Progenitor cell of endocrine pancreas (in vitro differentiated cells): Measurements from ENCODE around the gene DIMT1. TPM values are rescaled to one million over a fixed set of nuclear protein-coding genes. Genes with fewer than 3 reads are reported as not detected.
A peak's percentile ranks its signal among the peaks of the same experiment; 100 is the strongest.

Source experiments
- DNase-seq: peaks from one replicate; pipeline ENCODE4 v3.0.0; 2021; ENCODE audit warnings: low spot score; ENCODE audit not compliant: unreplicated experiment
- H3K27ac Mint-ChIP-seq: 2 replicates; pipeline ENCODE4 v1.8.0; 2021; ENCODE audit warnings: mild to moderate bottlenecking, moderate library complexity, mixed read lengths
- H3K27me3 Mint-ChIP-seq: 2 replicates; pipeline ENCODE4 v1.8.0; 2021; ENCODE audit warnings: mixed read lengths
- H3K36me3 Mint-ChIP-seq: 2 replicates; pipeline ENCODE4 v1.8.0; 2022; ENCODE audit warnings: mixed read lengths; ENCODE audit not compliant: insufficient read depth
- H3K4me1 Mint-ChIP-seq: 2 replicates; pipeline ENCODE4 v1.8.0; 2021; ENCODE audit warnings: low read depth, mixed read lengths
- H3K4me3 Mint-ChIP-seq: 2 replicates; pipeline ENCODE4 v1.8.0; 2021; ENCODE audit warnings: low read depth, mild to moderate bottlenecking, moderate library complexity, mixed read lengths
- H3K9me3 Mint-ChIP-seq: 2 replicates; pipeline ENCODE4 v1.8.0; 2021; ENCODE audit warnings: low read depth, mixed read lengths
- total RNA-seq: library from RNA; stranded (reverse); gene quantifications from 2 replicates; pipeline ENCODE4 v1.2.1, GENCODE V29; 2021
- TF ChIP-seq, protein P1 (sequence below): fragments of 200-600 bp; sonication (generic); IDR thresholded peaks from one replicate; pipeline ENCODE4 v1.5.0; 2021; ENCODE audit warnings: antibody characterized with exemption, mild to moderate bottlenecking; ENCODE audit not compliant: unreplicated experiment

The DIMT1 gene
- total RNA-seq, 1 donor from 2014 or later: 18.6 TPM

DNA sequence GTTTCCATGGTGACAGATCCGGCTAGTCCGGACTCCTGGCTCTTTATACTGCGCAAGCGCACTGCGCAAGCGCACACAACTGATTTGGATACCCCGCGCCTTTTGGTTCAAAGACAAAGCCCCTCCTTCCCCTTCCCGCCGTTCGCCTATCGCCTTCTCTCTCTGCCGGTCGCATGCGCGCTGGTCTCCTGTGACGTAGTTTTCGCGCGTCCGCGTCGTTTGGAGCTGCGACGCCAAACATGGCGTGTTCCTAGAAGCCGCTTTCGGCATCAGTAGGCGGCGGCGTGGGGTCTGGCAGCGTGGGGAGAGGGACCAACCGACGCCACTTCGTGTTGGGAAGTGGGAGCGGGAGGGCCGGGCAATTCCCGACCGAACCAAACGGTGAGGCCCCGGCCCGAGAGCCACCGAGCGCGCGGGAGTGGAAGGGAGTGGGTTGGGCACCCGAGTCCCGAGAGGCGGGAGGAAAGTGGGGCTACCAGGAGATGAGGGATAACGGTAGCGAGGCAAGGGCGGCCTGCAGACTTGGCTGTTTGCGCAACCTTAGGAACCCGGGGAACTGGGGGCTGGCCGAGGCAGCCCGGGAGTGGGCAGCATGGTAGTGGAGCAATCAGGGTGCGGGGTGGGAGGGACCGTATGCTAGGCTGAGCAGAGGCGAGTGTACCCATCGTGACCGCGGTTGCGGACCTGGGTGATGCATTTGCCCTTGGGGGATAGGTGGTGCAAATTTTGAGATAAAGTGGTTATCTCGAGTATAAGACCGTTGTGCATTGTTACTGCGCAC, 9.0 kb upstream of the DIMT1 start, which contains the start of gene IPO11:
Gene IPO11 (plus strand): TSS at position 215 of the 781 bp plus-strand sequence. CDS start 24,517 bp downstream, outside the sequence.
- H3K4me3 Mint-ChIP-seq: peak within 1 kb of the TSS; percentile 95
- no peaks in the 10 kb centered on the region for H3K36me3 Mint-ChIP-seq

DNA sequence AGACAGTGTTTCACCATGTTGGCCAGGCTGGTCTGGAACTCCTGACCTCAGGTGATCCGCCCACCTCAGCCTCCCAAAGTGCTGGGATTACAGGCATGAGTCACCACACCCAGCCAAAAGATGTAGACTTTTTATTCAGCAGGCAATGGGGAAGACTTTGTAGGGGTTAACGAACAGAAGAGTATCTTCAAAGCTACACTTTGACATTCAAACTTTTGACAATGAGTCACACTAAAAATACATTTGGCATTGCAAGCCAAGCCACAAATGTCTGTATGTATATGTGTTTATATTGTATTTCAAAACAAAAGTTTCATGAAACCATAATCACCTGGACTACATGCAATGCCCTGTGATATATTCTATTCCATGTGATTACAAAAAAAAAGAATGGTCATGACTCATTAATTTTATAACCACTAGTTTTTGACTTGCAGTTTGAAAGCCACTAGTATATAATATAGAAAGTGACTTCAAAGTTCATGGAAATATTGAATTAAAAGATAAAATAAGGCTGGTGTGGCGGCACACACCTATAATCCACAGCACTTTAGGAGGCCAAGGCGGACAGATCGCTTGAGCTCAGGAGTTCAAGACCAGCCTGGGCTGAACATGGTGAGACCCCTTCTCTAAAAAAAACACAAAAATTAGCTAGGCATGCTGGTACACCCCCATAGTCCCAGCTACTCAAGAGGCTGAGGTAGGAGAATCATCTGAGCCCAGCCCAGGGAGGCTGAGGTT, 8.3 kb downstream of the DIMT1 start:
- DNase-seq: no peak
- no peaks in the 10 kb centered on the region for H3K4me1 Mint-ChIP-seq
- H3K27ac Mint-ChIP-seq: peak overlapping the region; percentile 20
- H3K36me3 Mint-ChIP-seq: peaks cover 21% of the 10 kb centered on the region
- TF ChIP-seq, protein P1, sequence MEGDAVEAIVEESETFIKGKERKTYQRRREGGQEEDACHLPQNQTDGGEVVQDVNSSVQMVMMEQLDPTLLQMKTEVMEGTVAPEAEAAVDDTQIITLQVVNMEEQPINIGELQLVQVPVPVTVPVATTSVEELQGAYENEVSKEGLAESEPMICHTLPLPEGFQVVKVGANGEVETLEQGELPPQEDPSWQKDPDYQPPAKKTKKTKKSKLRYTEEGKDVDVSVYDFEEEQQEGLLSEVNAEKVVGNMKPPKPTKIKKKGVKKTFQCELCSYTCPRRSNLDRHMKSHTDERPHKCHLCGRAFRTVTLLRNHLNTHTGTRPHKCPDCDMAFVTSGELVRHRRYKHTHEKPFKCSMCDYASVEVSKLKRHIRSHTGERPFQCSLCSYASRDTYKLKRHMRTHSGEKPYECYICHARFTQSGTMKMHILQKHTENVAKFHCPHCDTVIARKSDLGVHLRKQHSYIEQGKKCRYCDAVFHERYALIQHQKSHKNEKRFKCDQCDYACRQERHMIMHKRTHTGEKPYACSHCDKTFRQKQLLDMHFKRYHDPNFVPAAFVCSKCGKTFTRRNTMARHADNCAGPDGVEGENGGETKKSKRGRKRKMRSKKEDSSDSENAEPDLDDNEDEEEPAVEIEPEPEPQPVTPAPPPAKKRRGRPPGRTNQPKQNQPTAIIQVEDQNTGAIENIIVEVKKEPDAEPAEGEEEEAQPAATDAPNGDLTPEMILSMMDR: no peak
- no peak overlapping the region for H3K4me3 Mint-ChIP-seq
- no peaks in the 10 kb centered on the region for H3K27me3 Mint-ChIP-seq
- H3K9me3 Mint-ChIP-seq: no peaks in the 10 kb centered on the region

More for the DNA sequence above, 9.0 kb upstream of the DIMT1 start, which contains the start of gene IPO11:
- peaks cover 8% of the 10 kb centered on the region for H3K4me1 Mint-ChIP-seq
- peak; percentile 96 for DNase-seq
- TF ChIP-seq, protein P1: no peak
- no peaks in the 10 kb centered on the region for H3K27me3 Mint-ChIP-seq
- H3K9me3 Mint-ChIP-seq: no peaks in the 10 kb centered on the region
- peak within 1 kb of the TSS; percentile 92 for H3K27ac Mint-ChIP-seq

DNA sequence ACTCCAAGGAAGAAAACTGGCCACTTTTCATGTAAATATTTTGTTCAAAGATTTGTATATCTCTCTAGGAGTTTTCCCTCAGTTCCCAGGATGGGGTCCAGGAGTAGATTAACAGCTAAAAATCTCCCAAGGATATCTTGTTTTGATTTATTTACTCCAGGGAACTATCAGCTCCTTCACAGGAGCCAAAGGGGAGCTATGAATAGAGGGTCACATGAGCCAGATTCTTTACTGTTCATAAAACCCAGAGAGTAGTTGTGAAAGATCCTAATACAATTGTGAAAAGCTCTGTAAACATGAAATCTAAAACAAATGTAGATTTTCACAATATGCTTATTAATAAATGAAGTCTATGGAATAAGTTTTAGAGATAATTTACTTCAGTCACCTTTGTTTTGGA, 16.9 kb downstream of the DIMT1 start:
- no peak for DNase-seq
- no peak overlapping the region for H3K27ac Mint-ChIP-seq
- no peaks in the 10 kb centered on the region for H3K9me3 Mint-ChIP-seq
- H3K4me3 Mint-ChIP-seq: no peak overlapping the region
- TF ChIP-seq, protein P1: no peak
- no peaks in the 10 kb centered on the region for H3K27me3 Mint-ChIP-seq
- no peaks in the 10 kb centered on the region for H3K4me1 Mint-ChIP-seq
- peaks cover 13% of the 10 kb centered on the region for H3K36me3 Mint-ChIP-seq

GRCh38 chr5:62385816-62386400, 17.8 kb downstream of the DIMT1 start:
- Mint-ChIP-seq H3K9me3 (no peaks in the 10 kb centered on the region), H3K27me3 (no peaks in the 10 kb centered on the region), H3K27ac (peak overlapping the region; percentile 74), H3K4me1 (no peaks in the 10 kb centered on the region), H3K4me3 (no peak overlapping the region), H3K36me3 (peaks cover 15% of the 10 kb centered on the region)
- TF ChIP-seq, protein P1: no peak
- DNase-seq: no peak

DNA sequence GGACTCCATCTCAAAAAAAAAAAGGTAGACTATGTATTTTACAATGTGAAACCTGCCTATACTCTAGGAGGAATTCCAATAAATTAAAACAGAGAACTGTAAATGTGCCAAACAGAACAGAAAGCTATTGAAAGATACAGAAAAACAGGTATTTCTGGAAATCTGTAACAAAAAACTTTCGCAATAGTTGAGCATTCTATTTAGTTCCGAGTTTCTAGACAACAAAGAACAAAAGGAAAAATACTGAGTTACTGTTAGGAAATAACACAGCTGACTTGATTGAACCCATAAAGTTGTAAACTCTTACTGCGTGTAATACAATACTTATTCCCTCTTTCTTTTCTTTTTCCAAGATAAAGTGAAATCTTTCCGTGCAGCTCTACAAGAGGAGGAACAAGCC, 18.6 kb downstream of the DIMT1 start:
- Mint-ChIP-seq H3K4me1 (no peaks in the 10 kb centered on the region), H3K27me3 (no peaks in the 10 kb centered on the region), H3K36me3 (peaks cover 21% of the 10 kb centered on the region), H3K4me3 (no peak overlapping the region), H3K27ac (peak overlapping the region; percentile 74), H3K9me3 (no peaks in the 10 kb centered on the region)
- TF ChIP-seq, protein P1: no peak
- DNase-seq: no peak
